Gastrocnemius medialis (tissue), 4 donors: ENCODE measurements around the gene FAM98A.

Experiments used
- POLR2A ChIP-seq, 2 donors: fragments of 450-650 bp; IDR thresholded peaks; one replicate each; pipeline ENCODE4 v1.6.1; 2017; ENCODE audit warnings: antibody characterized with exemption in 2 of 2, mild to moderate bottlenecking in 2 of 2, moderate library complexity in 2 of 2
- TF ChIP-seq, protein P1 (sequence below), 5 experiments: fragments of 450-650 bp in 3 of 5; fragments of 200-600 bp in 2 of 5; sonication (generic) in 2 of 5; IDR thresholded peaks in 4 of 5; conservative IDR thresholded peaks in 1 of 5; 1 replicate in 4 of 5; 2 replicates in 1 of 5; pipeline ENCODE4 v1.5.1; 2016 to 2019; ENCODE audit warnings: antibody characterized with exemption in 5 of 5, mild to moderate bottlenecking in 3 of 5, moderate library complexity in 3 of 5

GRCh38 chr2:33617989-33618388, 18.9 kb upstream of the FAM98A start:
- no peak for TF ChIP-seq POLR2A (IDR thresholded peaks at IDR 0.05)
- TF ChIP-seq, protein P1, sequence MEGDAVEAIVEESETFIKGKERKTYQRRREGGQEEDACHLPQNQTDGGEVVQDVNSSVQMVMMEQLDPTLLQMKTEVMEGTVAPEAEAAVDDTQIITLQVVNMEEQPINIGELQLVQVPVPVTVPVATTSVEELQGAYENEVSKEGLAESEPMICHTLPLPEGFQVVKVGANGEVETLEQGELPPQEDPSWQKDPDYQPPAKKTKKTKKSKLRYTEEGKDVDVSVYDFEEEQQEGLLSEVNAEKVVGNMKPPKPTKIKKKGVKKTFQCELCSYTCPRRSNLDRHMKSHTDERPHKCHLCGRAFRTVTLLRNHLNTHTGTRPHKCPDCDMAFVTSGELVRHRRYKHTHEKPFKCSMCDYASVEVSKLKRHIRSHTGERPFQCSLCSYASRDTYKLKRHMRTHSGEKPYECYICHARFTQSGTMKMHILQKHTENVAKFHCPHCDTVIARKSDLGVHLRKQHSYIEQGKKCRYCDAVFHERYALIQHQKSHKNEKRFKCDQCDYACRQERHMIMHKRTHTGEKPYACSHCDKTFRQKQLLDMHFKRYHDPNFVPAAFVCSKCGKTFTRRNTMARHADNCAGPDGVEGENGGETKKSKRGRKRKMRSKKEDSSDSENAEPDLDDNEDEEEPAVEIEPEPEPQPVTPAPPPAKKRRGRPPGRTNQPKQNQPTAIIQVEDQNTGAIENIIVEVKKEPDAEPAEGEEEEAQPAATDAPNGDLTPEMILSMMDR (IDR thresholded peaks at IDR 0.05 in 4 of 5, conservative IDR thresholded peaks at IDR 0.05 in 1 of 5) = no peak
